Activated T-cell treated with anti-CD3 and anti-CD28 coated beads for 4 hours (primary cell): ENCODE data around the gene MAVS.
"Not testable (repeated sequence)": the region's sequence is repeated elsewhere in the genome, so short reads cannot be mapped to it uniquely, and the experiment has no call there.

Source experiments
- DNase-seq: peaks from one replicate; pipeline ENCODE4 v3.0.0-alpha.2; 2020

Gene MAVS

DNA sequence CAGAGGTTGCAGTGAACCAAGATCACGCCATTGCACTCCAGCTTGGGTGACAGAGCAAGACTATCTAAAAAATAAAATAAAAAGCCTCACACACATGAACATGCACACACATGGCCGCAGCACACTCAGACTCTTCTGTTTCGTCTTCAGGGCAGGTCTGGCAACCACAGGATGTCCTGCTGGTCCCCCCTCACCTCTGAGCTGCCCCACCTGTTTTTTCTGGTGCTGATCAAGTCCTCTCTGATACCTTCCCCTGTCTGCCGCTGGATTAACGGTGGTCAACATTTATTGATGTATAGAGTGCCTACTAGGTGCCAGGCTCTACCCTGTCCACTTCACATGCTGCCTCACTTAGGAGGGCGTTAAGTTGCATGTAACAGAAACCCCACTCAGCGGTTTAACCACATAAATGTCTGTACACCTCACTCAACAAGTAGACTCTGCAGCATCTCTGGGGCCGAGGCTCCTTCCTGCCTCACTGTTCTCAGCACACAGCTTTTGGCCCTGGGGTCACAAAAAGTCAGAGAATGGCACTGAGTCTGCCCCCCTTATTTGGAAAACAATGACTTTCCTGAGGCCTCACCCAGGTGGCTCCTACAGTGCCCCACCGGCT is 30.8 kb upstream of the MAVS start:
- DNase-seq: no peak

DNA sequence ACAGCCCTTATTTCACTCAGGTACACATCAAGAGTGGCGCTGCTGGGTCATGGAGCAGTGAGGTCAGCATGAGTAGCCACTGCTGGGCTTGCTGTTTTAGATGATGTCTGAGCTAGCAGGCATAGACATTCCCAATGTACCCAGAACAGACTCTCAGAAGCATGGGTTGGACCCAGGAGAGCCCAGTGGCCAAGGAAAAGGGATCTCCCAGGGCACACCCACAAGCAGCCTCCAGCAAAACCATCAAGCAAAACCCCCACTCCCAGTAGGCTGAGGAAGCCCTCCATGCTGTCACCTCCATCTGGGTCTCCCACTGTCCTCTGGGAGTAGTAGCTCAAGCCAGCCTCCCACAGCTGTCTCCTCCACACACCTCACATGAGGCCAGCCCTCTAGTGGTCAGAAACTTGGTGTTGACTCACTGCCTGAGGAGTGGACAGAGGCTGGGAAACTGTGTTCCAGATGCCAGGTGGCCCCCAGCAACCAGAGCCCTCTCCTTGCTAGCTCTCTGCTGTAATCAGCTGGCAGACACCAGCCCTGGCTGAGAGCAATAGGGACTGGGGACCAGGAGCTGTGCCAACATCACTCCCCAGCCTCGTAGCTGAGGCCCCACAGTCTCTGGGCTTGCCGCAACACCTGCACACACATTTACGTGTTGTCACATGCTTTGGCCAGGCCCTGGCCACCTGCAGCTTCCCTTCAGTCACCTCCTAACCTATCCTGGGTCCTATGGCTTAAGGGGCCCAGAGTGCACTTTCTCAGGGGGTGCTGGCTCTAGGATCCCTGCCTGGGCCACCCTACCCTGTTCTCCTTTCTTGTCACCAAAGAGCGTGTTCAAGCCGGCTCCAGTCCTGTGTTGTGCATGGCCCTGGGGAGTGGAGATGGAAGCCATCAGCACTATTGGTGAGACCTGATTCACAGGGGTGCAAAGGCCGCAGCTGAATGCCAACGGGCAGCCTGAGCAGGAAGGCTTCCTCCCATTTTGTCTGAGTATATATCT is 28.2 kb upstream of the MAVS start:
- no peak for DNase-seq

DNA sequence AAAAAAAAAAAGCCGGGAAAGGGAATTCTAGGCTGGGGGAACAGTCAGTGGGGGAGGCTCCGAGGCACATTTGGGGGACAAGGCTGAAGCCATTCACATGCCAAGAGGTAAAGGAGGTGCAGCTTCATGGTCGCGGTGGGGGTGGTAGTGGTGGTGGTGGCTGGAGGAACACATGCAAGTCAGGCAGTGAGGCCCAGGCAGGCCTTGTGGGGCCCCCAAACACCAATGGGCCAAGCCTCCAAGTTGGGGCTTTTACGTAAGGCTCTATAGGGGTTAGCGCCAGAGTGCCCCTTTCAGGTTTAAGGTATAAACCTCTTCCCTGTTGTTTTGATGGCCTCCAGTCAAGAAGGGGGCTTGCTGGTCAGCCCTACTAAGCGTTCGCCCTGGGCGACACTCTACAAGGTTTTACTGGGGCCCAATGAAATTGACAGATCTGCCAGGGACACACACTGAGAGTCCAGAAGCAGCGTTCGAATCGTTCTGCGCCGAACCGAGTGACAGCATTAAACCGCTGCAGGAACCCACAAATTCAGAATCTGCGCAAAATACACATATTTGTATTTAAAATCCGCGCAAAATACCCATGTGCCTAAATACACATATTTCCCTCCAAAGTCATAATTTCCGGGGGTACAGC is 27.1 kb upstream of the MAVS start:
- DNase-seq: no peak

DNA sequence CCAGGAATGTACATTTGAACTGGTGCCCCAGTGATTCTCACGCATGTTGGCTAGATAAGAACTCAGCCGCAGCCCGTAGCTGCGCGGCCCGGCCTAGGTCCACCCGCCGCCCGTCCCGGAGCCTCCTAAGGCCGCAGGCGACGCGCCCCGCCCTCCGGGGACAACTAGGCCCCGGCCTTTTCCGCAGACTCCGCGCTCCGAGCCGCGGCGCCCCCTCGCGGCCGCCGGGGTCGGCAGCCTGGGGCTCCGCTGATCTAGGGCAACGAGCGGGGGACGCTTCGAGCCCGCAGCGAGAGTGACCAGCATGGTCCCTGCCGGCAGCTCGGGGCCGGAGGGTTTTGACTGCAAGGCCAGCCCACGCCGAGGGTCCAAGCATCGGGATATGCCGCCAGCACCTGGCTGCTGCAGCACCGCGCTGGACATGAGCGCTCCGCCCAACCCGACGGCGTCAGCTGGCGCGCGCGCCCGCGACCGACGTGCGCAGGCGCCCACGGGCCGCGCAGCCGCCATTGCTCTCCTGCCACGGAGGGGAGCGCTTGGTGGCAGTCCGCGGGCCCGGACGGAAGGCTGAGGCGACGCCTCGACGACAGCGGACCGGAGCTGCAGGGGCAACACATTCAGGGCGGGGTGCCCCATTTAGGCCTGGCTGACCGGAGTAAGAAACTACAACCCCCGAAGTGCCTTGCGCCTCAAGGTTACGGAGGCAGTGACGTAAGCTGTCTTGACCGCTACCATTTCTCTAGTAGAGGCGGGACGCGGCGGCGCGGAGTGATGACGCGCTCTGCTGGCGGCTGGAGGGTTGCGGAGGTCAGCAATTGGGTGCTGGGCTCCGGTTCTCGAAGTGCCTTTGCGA is 26.4 kb upstream of the MAVS start, which contains the start of gene AP5S1:
Gene AP5S1 (plus strand): TSS at position 500 of the 853 bp plus-strand sequence. CDS start 1,571 bp downstream, outside the sequence.
- DNase-seq: peak; percentile 83

DNA sequence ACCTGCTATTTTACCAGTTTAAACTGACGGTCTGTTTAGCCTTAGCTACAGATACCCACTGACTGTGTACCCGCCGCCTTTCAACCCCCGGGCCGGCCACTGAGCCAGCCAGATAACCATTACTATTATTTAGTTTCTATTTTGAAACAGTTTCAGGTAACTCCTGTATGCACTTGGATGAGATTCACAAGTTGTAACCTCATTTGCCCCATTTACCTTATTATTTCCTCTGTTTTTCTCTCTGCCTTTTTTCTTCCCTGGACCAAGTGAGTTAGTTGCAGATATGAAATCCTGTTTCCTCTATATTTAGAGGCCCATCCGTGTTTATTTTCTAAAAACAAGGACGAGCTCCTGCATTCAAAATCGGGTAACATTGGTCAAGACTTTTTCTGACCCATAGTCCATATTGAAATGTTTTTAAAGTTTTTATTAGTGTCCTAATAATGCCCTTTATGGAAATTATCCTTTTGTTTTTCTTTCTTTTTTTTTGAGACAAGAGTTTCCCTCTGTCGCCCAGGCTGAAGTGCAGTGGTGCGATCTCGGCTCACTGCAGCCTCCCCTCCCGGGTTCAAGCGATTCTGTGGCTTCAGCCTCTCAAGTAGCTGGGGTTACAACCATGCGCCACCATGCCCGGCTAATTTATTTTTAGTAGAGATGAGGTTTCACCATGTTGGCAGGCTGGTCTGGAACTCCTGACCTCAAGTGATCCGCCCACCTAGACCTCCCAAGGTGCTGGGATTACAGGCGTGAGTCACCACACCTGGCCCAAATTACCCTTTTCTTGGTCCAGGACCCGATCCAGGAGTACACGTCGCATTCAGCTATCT is 25.5 kb upstream of the MAVS start:
- no peak for DNase-seq

DNA sequence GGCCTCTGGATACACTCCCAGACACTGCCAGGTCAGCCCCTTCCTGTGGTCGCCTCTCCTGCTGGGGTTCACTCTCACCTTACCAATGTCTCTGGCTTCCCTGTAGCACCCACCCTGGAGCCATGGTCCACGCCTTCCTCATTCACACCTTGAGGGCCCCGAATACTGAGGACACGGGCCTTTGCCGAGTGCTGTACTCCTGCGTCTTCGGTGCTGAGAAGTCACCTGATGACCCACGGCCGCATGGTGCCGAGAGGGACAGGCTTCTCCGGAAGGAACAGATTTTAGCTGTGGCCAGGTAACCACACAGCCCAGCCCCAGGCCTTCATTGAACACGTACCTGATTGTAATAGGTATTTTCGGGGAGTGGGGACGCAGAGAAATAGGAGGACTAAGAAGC is 24.6 kb upstream of the MAVS start:
- no peak for DNase-seq

DNA sequence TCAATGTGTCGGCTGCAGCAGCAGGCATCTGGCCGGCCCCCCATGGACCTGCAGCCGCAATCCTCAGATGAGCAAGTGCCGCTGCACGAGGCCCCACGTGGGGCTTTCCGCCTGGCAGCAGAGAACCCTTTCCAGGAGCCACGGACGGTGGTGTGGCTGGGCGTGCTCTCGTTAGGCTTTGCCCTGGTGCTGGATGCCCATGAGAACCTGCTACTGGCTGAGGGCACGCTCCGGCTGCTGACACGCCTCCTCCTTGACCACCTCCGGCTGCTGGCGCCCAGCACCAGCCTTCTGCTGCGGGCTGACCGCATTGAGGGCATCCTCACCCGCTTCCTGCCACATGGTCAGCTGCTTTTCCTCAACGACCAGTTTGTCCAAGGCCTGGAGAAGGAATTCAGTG is 22.8 kb upstream of the MAVS start:
- DNase-seq: no peak

DNA sequence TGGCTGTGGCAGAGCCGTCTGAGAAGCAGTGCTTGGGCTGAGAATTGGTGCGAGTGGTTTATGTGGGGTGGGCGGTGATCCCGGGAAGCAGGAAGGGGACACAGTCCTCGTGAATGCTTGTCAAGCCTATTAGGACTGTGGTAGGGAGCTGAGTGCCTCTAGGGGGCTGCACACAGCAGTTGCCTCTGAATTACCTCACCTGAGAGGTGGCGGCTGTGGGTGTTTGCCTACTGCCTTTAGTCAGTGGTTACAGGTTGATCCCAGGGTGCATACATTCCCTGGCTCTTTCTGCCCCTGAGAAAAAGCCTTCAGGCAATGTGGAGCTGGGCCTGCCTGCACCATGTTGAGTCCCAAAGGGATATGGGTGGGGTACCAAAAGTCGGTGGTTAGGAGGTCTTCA is 21.1 kb upstream of the MAVS start:
- no peak for DNase-seq

DNA sequence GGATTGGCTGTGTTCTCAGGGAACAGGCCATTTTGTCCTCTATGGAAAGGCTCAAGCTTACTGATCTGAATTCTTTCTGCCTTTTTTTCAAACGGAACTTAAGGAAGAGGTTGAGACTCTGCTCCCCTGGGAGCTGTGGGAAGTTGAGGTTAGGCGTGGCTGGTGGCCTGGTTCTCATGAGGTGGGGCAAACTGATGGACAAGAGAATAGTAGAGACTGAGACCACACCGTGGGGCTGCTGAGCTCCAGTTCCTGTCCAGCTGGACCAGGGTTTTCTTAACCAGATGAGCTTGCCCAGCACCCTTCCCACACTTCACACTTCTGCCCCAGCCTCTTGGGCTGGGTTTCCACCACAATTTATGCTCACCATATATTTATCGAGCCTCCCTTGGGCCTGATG is 20.2 kb upstream of the MAVS start:
- no peak for DNase-seq

DNA sequence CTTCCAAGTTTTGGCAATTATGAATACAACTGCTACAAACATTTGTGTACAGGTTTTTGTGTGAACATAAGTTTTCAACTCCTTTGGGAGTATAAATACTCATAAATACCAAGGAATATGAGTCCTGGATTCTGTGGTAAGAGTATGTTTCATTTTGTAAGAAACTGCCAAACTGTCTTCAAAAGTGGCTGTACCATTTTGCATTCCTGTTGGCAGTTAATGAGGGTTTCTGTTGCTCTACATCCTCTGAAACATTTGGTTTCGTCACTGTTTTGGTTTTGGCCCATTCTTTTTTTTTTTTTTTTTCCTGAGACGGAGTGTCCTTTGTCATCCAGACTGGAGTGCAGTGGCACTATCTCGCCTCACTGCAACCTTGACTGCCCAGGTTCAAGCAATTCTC is 17.8 kb upstream of the MAVS start:
- DNase-seq: no peak

DNA sequence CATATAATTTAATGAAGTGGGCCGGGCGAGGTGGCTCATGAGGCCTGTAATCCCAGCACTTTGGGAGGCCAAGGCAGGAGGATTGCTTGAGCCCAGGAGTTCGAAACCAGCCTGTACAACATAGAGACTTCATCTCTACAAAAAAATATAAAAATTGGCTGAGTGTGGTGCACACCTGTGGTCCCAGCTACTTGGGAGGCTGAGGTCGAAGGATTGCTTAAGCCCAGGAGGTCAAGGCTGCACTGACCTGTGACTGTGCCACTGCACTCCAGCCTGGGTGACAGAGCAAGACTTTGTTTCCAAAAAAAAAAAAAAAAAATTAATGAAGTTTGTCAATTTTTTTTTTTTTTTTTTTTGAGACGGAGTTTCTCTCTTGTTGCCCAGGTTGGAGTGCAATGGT is 16.7 kb upstream of the MAVS start:
- DNase-seq: not testable (repeated sequence)

DNA sequence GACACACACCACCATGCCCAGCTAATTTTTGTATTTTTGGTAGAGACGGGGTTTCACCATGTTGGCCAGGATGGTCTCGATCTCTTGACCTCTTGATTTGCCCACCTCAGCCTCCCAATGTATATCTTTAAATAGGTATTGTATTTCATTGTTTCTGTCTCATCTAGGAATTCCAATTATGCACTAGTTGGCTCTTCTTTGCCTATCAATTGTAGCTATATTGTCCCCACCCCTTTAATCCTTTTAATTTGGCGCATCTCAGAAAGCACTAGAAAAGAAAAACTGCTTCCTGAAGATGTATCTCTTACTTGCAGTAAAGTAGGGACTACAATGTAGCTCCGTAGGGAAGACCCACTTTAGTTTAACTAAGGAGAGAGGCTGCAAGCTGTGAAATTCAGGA is 10.5 kb upstream of the MAVS start:
- no peak for DNase-seq

DNA sequence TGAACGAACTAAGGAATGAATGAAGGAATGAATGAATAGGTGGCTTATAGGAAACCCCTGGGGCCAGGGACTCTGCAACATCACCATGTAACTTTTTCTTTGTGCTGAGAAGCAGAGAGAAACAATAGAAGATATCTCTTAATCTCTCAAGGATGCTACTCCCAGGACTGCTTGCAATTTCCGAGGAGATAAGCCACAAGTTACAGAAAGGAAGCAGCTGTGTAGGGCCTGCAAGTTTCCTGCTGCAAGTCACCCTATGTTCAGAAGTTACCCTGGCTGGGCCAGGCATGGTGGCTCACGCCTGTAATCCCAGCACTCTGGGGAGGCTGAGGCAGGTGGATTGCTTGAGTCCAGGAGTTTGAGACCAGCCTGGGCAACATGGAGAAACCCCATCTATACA is 7.3 kb upstream of the MAVS start:
- no peak for DNase-seq

DNA sequence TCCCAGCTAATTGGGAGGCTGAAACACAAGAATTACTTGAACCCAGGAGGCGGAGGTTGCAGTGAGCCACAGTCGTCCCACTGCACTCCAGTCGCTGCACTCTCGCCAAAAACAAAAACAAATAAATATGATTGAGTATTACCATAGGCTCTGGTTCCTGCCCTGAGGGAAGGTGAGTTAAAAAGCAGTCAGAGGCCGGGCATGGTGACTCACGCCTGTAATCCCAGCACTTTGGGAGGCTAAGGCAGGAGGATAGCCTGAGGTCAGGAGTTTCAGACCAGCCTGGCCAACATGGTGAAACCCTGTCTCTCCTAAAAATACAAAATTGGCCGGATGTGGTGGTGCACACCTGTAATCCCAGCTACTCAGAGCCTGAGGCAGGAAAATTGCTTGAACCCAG is 6.4 kb upstream of the MAVS start:
- not testable (repeated sequence) for DNase-seq

DNA sequence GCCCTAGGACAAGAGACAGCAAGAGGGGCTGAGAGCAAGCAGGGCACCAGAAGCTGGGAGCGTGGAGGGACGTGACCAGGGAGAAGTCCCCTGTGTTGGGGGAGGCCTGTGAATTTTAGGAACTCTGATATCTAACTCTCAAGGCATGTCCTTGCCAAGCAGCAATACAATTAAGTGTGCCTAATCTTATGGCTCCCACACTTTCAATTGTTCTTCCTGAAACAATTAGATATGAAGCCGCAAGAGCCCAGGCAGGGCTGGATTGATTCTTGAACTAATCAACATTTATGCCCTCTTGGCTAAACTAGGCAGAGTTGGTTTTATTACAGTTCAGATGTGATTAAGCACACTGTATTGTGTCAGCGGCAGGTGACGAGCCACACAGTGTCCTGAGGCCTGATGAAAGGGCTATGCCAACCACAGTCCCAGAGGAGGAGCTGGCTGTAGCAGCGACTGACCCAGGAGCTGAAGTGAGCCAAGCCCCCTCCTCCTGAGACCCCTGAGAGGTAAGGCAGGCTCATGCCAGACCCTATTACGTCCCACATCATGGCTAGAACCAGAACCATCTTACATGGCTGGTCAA is 4.2 kb upstream of the MAVS start:
- no peak for DNase-seq

DNA sequence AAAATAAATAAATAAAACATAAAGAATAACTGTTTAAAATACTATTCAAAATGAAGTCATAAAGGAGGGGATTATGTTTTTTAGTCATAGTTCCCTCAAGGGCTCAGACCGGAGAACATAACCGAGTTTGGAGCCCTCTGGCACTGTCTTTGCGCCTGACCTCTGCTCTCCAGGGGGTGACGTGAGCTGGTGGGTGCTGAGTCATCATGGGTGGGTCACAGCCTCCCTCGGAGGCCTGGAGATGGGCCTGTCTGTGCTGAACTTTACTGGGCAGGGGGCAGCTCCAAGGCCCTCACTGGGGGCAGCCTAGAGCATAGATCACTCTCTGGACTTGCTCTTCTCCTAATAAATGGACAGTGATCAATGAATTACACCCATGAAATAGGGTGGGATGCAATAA is 3.1 kb upstream of the MAVS start:
- DNase-seq: no peak

DNA sequence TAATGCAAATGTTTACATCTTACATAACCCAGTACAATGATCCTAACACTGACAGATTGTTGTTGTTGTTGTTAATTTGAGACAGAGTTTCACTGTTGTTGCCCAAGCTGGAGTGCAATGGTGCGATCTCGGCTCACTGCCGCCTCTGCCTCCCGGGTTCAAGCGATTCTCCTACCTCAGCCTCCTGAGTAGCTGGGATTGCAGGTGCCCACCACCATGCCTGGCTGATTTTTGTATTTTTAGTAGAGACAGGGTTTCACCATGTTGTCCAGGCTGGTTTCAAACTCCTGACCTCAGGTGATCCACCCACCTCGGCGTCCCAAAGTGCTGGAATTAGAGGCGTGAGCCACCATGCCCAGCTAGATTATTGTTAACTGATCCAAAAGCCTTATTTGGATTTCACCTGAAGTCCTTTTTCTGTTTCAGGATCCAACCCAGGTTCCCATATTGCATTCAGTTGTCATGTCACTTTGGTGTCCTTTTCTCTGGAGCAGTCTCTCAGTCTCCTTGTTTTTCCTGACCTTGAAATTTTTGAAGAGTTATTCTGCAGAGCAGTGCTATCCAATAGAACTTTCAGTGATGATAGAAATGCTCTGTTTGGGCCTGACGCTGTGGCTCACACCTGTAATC is 2.5 kb upstream of the MAVS start:
- DNase-seq: not testable (repeated sequence)

DNA sequence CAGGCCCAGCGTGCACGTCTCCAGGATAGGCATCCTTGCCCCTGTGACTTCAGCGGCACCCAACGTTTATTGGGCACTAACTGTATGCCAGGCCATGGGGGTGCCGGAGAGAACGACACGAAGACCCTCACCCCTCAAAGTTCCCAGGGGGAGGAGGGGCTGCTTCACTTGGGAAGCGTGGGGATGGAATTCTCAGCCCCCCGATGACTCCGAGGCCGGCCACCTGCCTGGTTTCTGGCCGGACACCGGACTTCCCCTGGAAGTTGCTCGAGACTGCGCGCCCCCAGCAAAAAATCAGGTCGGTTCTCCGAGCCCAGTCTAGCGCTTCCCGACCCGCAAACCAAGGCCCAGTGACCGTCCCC is 275 bp upstream of the MAVS start:
- peak; percentile 9 for DNase-seq

DNA sequence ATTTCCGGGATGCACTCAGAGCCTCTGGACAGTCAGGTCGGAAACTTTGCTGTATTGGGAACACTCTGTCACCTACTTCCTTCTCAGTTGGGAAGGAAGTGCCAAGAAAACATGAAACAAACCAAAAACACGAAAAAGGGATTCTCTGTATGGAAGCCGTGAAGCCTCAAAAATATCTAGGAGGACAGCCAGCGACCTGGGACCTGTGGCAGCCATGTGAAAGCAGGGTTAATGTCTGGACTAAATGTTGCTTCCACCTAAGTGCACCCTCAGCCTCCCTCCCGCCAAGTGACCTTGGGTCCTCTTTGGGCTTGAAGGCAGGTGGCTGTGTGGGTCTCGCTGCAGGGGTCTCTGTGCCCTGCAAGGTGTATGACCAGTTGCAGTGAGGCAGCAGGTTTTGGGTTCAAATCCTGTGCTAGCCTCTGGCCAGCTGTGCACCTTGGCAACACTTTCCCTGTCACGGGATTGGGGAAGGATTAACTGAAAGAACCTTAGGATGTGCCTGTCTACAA is 851 bp downstream of the MAVS start:
- no peak for DNase-seq

DNA sequence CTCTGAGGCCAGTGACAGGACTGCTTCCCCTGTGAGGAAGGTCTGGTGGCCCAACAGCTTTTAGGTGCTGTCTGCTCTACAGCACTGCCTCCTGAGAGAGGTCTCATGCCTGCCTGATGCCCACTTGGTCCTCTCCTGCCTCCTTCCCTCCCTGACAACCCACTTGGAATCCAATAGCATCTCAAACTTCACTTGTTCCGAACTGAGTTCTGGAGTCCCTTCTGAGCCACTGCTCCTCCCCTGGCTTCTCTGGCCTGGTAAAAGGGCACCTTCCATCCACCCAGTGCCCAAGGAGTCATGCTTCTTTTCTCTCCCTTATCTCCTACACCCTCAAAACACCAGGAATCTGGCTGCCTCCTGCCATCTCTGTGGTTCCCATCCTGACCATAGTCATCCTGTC is 1.9 kb downstream of the MAVS start:
- DNase-seq: no peak

DNA sequence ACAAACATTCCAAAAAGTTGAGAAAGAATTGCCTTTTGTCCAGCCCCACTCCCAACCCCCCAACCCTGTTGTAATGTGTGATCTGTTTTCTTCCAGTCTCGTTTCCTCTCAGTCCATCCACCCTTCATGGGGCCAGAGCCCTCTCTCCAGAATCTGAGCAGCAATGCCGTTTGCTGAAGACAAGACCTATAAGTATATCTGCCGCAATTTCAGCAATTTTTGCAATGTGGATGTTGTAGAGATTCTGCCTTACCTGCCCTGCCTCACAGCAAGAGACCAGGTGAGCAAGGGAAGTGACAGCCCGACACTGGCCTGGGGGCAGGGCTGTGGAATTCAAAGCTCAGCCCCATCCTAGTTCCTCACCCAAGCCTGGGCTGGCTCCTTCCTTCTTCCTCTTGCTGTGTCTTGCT is 7.8 kb downstream of the MAVS start:
- DNase-seq: no peak
